Panc1 (cell line): ENCODE measurements around the gene CPEB1. TPM values are rescaled to one million over a fixed set of nuclear protein-coding genes. Genes with fewer than 3 reads are reported as not detected.
A peak's percentile ranks its signal among the peaks of the same experiment; 100 is the strongest.

Experiments used
- ATAC-seq: fragments of 200-7000 bp; cut with Tn5 transposase; 2 replicates; pipeline ENCODE4 v1.9.1; 2020; ENCODE audit warnings: mild to moderate bottlenecking, moderate library complexity
- BruUV-seq: library from RNA; stranded (reverse); fragments of 400-500 nt; replicated peaks from 2 replicates; lab custom pipeline; 2021; lab: Mats Ljungman, UMichigan
- CTCF ChIA-PET: fragments of 300-600 bp; sonication (Branson Sonifier 250); formaldehyde crosslinking; loops from one replicate; lab custom pipeline; 2022; ENCODE audit warnings: antibody characterized with exemption; lab: Charles Lee
- POLR2A ChIA-PET: fragments of 300-600 bp; sonication (Branson Sonifier 250); formaldehyde crosslinking; loops from one replicate; lab custom pipeline; 2022; ENCODE audit warnings: antibody characterized with exemption; lab: Charles Lee
- DNase-seq: peaks from one replicate; pipeline ENCODE4 v3.0.0-alpha.2; 2010; ENCODE audit warnings: low read depth, low spot score
- H3K27ac ChIP-seq: 2 replicates; pipeline ENCODE4 v1.5.1; 2011; ENCODE audit warnings: mild to moderate bottlenecking, low read length, inconsistent platforms
- H3K27me3 ChIP-seq: fragments of 200-500 bp; sonication (Bioruptor generic); 2 replicates; pipeline ENCODE4 v1.6.0; 2014; ENCODE audit warnings: low read length, inconsistent platforms; ENCODE audit not compliant: control insufficient read depth, insufficient read depth
- H3K36me3 ChIP-seq: fragments of 200-500 bp; sonication (Bioruptor generic); 2 replicates; pipeline ENCODE4 v1.5.1; 2014; ENCODE audit warnings: inconsistent platforms, mild to moderate bottlenecking, low read length, moderate library complexity; ENCODE audit not compliant: control insufficient read depth, insufficient read depth
- H3K4me1 ChIP-seq: 2 replicates; pipeline ENCODE4 v1.5.1; 2011; ENCODE audit warnings: inconsistent platforms, mild to moderate bottlenecking, low read length, moderate library complexity; ENCODE audit not compliant: control insufficient read depth, insufficient read depth
- H3K4me3 ChIP-seq, 2 experiments: 2 replicates each; pipeline ENCODE4 v1.5.1; 2011 to 2012; ENCODE audit warnings: low read depth in 2 of 2, low read length in 2 of 2, mild to moderate bottlenecking in 2 of 2, inconsistent platforms in 1 of 2, moderate library complexity in 1 of 2
- H3K9me3 ChIP-seq: fragments of 200-500 bp; sonication (Bioruptor generic); 2 replicates; pipeline ENCODE4 v1.5.1; 2014; ENCODE audit warnings: low read depth, mild to moderate bottlenecking, inconsistent platforms, low read length, moderate library complexity; ENCODE audit not compliant: control insufficient read depth, insufficient read depth
- POLR2AphosphoS5 ChIP-seq: IDR thresholded peaks from 2 replicates; pipeline ENCODE4 v1.6.1; 2012; ENCODE audit warnings: mild to moderate bottlenecking, low read depth, low read length, moderate library complexity
- SIN3A ChIP-seq: IDR thresholded peaks from 2 replicates; pipeline ENCODE4 v1.6.1; 2012; ENCODE audit warnings: low read depth, mild to moderate bottlenecking, low read length, moderate library complexity, borderline replicate concordance; ENCODE audit not compliant: insufficient read depth
- TCF7L2 ChIP-seq: IDR thresholded peaks from 2 replicates; pipeline ENCODE4 v1.6.1; 2011; ENCODE audit warnings: mild to moderate bottlenecking, low read depth, low read length, inconsistent platforms
- in situ Hi-C: cut with HindIII; loops from 2 replicates; pipeline ENCODE4 v1.10.0; 2016; ENCODE audit warnings: low sequenced_read_pairs, low pct_unique_long_range_greater_than_20kb
- intact Hi-C: fragments of 100-400 bp; cut with micrococcal nuclease; formaldehyde crosslinking; loops from one replicate; pipeline ENCODE4 v1.10.0; 2022; ENCODE audit not compliant: unreplicated experiment
- total RNA-seq: library from RNA; stranded (reverse); gene quantifications from one replicate; pipeline ENCODE4 v1.2.1, GENCODE V29; 2021; ENCODE audit not compliant: unreplicated experiment
- TF ChIP-seq, protein P1 (sequence below), 2 experiments: IDR thresholded peaks; 2 replicates each; pipeline ENCODE4 v1.6.1; 2011 to 2012; ENCODE audit warnings: low read depth in 2 of 2, control low read depth in 1 of 2, low read length in 1 of 2, mild to moderate bottlenecking in 1 of 2, moderate library complexity in 1 of 2; ENCODE audit not compliant: insufficient read depth in 1 of 2
- TF ChIP-seq, protein P2 (sequence below): fragments of 450-650 bp; IDR thresholded peaks from 2 replicates; pipeline ENCODE4 v1.5.1; 2017; ENCODE audit warnings: mild to moderate bottlenecking

Gene CPEB1
- total RNA-seq, 1 experiment from 2014 or later: 19.5 TPM

DNA sequence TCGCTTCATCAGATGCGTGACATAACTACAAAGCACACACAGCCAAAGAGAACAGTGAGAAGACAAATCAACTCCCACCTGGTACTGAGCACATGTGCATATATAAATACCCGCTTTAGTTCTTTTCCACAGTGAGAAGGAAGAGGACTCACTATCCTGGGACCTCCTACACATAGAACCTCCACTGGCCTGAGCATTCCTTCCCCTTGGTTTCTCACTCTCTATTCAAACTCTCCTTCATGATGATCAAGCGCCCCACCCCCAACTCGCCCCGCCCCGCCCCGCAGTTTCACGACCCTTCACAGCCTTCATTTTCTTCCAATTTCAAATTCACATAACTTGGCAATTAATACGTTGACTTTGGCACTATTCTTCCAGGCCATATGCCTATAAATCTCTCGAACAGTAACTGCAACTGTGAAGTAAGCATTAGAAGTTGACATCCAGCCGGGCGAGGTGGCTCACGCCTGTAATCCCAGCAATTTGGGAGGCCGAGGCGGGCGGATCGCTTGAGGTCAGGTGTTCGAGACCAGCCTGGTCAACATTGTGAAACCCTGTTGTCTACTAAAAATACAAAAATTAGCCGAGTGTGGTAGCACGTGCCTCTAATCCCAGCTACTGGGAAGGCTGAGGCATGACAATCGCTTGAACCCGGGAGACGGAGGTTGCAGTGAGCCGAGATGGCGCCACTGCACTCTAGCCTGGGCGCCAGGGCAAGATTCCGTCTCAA, 108.0 kb downstream of the CPEB1 start:
- intact Hi-C loops: no loop called here
- DNase-seq (no peak), ATAC-seq (no peak)
- Histone ChIP-seq H3K36me3 (peaks cover 30% of the 10 kb centered on the region), H3K4me1 (peaks cover 15% of the 10 kb centered on the region), H3K4me3 (peak overlapping the region; percentile 94 to 97), H3K9me3 (no peaks in the 10 kb centered on the region), H3K27ac (peak overlapping the region; percentile 96), H3K27me3 (no peaks in the 10 kb centered on the region)
- BruUV-seq: TSS peak; percentile 85
- TF ChIP-seq, protein P1, sequence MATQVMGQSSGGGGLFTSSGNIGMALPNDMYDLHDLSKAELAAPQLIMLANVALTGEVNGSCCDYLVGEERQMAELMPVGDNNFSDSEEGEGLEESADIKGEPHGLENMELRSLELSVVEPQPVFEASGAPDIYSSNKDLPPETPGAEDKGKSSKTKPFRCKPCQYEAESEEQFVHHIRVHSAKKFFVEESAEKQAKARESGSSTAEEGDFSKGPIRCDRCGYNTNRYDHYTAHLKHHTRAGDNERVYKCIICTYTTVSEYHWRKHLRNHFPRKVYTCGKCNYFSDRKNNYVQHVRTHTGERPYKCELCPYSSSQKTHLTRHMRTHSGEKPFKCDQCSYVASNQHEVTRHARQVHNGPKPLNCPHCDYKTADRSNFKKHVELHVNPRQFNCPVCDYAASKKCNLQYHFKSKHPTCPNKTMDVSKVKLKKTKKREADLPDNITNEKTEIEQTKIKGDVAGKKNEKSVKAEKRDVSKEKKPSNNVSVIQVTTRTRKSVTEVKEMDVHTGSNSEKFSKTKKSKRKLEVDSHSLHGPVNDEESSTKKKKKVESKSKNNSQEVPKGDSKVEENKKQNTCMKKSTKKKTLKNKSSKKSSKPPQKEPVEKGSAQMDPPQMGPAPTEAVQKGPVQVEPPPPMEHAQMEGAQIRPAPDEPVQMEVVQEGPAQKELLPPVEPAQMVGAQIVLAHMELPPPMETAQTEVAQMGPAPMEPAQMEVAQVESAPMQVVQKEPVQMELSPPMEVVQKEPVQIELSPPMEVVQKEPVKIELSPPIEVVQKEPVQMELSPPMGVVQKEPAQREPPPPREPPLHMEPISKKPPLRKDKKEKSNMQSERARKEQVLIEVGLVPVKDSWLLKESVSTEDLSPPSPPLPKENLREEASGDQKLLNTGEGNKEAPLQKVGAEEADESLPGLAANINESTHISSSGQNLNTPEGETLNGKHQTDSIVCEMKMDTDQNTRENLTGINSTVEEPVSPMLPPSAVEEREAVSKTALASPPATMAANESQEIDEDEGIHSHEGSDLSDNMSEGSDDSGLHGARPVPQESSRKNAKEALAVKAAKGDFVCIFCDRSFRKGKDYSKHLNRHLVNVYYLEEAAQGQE (IDR thresholded peaks at IDR 0.05; ENCODE audit: insufficient read depth in 1 of 2, low read depth in 2 of 2, low read length in 1 of 2): no peak
- TF ChIP-seq, protein P2, sequence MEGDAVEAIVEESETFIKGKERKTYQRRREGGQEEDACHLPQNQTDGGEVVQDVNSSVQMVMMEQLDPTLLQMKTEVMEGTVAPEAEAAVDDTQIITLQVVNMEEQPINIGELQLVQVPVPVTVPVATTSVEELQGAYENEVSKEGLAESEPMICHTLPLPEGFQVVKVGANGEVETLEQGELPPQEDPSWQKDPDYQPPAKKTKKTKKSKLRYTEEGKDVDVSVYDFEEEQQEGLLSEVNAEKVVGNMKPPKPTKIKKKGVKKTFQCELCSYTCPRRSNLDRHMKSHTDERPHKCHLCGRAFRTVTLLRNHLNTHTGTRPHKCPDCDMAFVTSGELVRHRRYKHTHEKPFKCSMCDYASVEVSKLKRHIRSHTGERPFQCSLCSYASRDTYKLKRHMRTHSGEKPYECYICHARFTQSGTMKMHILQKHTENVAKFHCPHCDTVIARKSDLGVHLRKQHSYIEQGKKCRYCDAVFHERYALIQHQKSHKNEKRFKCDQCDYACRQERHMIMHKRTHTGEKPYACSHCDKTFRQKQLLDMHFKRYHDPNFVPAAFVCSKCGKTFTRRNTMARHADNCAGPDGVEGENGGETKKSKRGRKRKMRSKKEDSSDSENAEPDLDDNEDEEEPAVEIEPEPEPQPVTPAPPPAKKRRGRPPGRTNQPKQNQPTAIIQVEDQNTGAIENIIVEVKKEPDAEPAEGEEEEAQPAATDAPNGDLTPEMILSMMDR: no peak
- TF ChIP-seq SIN3A (no peak), POLR2AphosphoS5 (no peak), TCF7L2 (no peak)
- ChIA-PET CTCF (no interaction called here), POLR2A (no interaction called here)
- in situ Hi-C loops: no loop called here

DNA sequence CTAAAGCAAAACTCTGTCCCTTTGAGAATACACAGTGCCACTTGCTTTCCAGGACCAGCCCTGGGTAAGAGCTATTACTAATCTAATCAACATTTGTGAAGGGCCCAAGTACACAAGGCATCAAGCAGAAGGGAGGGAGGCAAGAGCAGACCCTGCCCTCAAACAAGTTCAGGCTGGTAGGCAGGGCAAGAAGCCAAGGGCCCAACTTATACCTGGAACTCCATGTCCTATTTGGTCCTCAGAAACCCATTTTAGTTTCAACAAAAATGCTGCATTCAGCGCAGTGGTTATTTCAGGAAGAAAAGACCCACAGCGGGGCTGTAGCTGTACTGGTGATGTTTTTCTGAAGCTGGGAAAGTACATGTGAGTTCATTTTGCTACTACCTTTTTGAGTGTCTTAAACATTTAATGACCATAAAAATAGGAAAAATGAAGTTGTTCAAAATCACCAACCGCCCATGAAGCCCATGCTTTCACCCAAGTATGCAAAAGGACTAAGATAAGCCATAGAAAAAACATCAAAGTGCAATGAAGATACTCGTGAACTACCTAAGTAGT, 109.7 kb downstream of the CPEB1 start:
- peaks cover 30% of the 10 kb centered on the region for H3K36me3 ChIP-seq
- no TSS peak for BruUV-seq

More for the DNA sequence above, 109.7 kb downstream of the CPEB1 start:
- Histone ChIP-seq H3K9me3 (no peaks in the 10 kb centered on the region), H3K27ac (no peak overlapping the region), H3K4me3 (peak overlapping the region in 1 of 2 experiments; percentile 11; a peak in 1 of 4 replicates), H3K4me1 (peaks cover 15% of the 10 kb centered on the region), H3K27me3 (no peaks in the 10 kb centered on the region)
- DNase-seq (no peak), ATAC-seq (no peak)
- in situ Hi-C loops: no loop called here
- POLR2A ChIA-PET: no interaction called here
- intact Hi-C loops: no loop called here
- TF ChIP-seq, protein P2: no peak
- no peak for TF ChIP-seq SIN3A
- TF ChIP-seq TCF7L2: no peak
- TF ChIP-seq POLR2AphosphoS5: no peak
- TF ChIP-seq, protein P1 (IDR thresholded peaks at IDR 0.05; ENCODE audit: insufficient read depth in 1 of 2, low read depth in 2 of 2, low read length in 1 of 2): no peak
- CTCF ChIA-PET: no interaction called here
